Suprapubic skin (tissue), 4 donors: Measurements from ENCODE around the gene AHNAK. TPM values are rescaled to one million over a fixed set of nuclear protein-coding genes. Genes with fewer than 3 reads are reported as not detected.
A peak's percentile ranks its signal among the peaks of the same experiment; 100 is the strongest.

ENCODE experiments used
- DNase-seq, 2 donors: peaks; one replicate each; pipeline ENCODE4 v3.0.0-alpha.2; 2019; ENCODE audit warnings: low spot score in 2 of 2
- H3K27ac ChIP-seq: fragments of 200-600 bp; sonication (generic); one replicate; pipeline ENCODE4 v1.5.1; 2019
- H3K27me3 ChIP-seq: fragments of 200-600 bp; sonication (generic); one replicate; pipeline ENCODE4 v1.5.1; 2019
- H3K36me3 ChIP-seq: fragments of 200-600 bp; sonication (generic); one replicate; pipeline ENCODE4 v1.5.1; 2019
- H3K4me1 ChIP-seq: fragments of 200-600 bp; sonication (generic); one replicate; pipeline ENCODE4 v1.5.1; 2019
- H3K4me3 ChIP-seq: fragments of 200-600 bp; sonication (generic); one replicate; pipeline ENCODE4 v1.5.1; 2019; ENCODE audit warnings: mild to moderate bottlenecking
- H3K9me3 ChIP-seq: fragments of 200-600 bp; sonication (generic); one replicate; pipeline ENCODE4 v1.5.1; 2019
- CTCF ChIP-seq, 2 donors: fragments of 200-600 bp in 1 of 2; fragments of 450-650 bp in 1 of 2; sonication (generic) in 1 of 2; IDR thresholded peaks; one replicate each; pipeline ENCODE4 v1.5.1; 2016 to 2019; ENCODE audit warnings: antibody characterized with exemption in 2 of 2, mild to moderate bottlenecking in 1 of 2, moderate library complexity in 1 of 2
- EP300 ChIP-seq: sonication (generic); formaldehyde crosslinking; IDR thresholded peaks from one replicate; pipeline ENCODE4 v1.6.1; 2017; ENCODE audit warnings: antibody characterized with exemption
- POLR2A ChIP-seq, 2 donors: fragments of 450-650 bp; IDR thresholded peaks; one replicate each; pipeline ENCODE4 v1.6.1; 2017; ENCODE audit warnings: antibody characterized with exemption in 2 of 2, mild to moderate bottlenecking in 2 of 2, moderate library complexity in 2 of 2
- POLR2AphosphoS5 ChIP-seq, 3 donors: sonication (generic); formaldehyde crosslinking; IDR thresholded peaks; one replicate each; pipeline ENCODE4 v1.6.1; 2017; ENCODE audit warnings: antibody characterized with exemption in 3 of 3
- WGBS: methylation state at CpG from one replicate; pipeline ENCODE4 v1.1.5; 2018; 5-methylcytosine and 5-hydroxymethylcytosine counted together
- total RNA-seq, 4 donors: library from RNA; depleted of rRNA; stranded (reverse); fragments of >200 nt; gene quantifications; one replicate each; pipeline ENCODE4 v1.1.0, GENCODE V29; 2016

AHNAK gene
- total RNA-seq, 4 donors from 2014 or later = 1,174 to 1,475 (median 1,322) TPM

- no peak overlapping the region for H3K4me3 ChIP-seq
- DNase-seq = no peak
- 58% methylated on average over 16 of the region's 16 CpGs for WGBS
- no peaks in the 10 kb centered on the region for H3K27me3 ChIP-seq
- H3K9me3 ChIP-seq = no peaks in the 10 kb centered on the region
- H3K27ac ChIP-seq = peak overlapping the region; percentile 83
- peak in 1 of 3 donors; percentile 31 for TF ChIP-seq POLR2AphosphoS5 (IDR thresholded peaks at IDR 0.05)
- no peak for TF ChIP-seq POLR2A (IDR thresholded peaks at IDR 0.05)
- H3K36me3 ChIP-seq = no peaks in the 10 kb centered on the region
- H3K4me1 ChIP-seq = peaks cover 63% of the 10 kb centered on the region
Observed at GRCh38 chr11:62433141-62433903, 113.3 kb downstream of the AHNAK start.

- Histone ChIP-seq H3K4me3 (no peak overlapping the region), H3K36me3 (no peaks in the 10 kb centered on the region), H3K9me3 (no peaks in the 10 kb centered on the region), H3K27ac (peak overlapping the region; percentile 83), H3K27me3 (no peaks in the 10 kb centered on the region), H3K4me1 (peaks cover 66% of the 10 kb centered on the region)
- 79% methylated on average over 9 of the region's 9 CpGs for WGBS
- no peak for TF ChIP-seq CTCF (IDR thresholded peaks at IDR 0.05)
- TF ChIP-seq POLR2AphosphoS5 (IDR thresholded peaks at IDR 0.05) = no peak
- TF ChIP-seq POLR2A (IDR thresholded peaks at IDR 0.05) = no peak
- TF ChIP-seq EP300 = no peak
- no peak for DNase-seq
Observed at GRCh38 chr11:62432695-62433094, 113.9 kb downstream of the AHNAK start.

GRCh38 chr11:62431171-62431901 is 115.3 kb downstream of the AHNAK start:
- WGBS = 63% methylated on average over 11 of the region's 11 CpGs
- H3K4me3 ChIP-seq = no peak overlapping the region
- H3K4me1 ChIP-seq = peaks cover 77% of the 10 kb centered on the region
- no peaks in the 10 kb centered on the region for H3K9me3 ChIP-seq
- TF ChIP-seq EP300 = no peak
- TF ChIP-seq POLR2A (IDR thresholded peaks at IDR 0.05) = no peak
- DNase-seq = no peak
- H3K27me3 ChIP-seq = no peaks in the 10 kb centered on the region
- H3K27ac ChIP-seq = no peak overlapping the region
- H3K36me3 ChIP-seq = no peaks in the 10 kb centered on the region

- H3K4me1 ChIP-seq = peaks cover 71% of the 10 kb centered on the region
- H3K27ac ChIP-seq = no peak overlapping the region
Observed at GRCh38 chr11:62430425-62430824, 116.2 kb downstream of the AHNAK start.

GRCh38 chr11:62428871-62429560 is 117.6 kb downstream of the AHNAK start:
- WGBS = 78% methylated on average over 8 of the region's 8 CpGs
- DNase-seq = no peak
- no peaks in the 10 kb centered on the region for H3K9me3 ChIP-seq
- no peaks in the 10 kb centered on the region for H3K36me3 ChIP-seq
- no peak overlapping the region for H3K27ac ChIP-seq
- H3K27me3 ChIP-seq = no peaks in the 10 kb centered on the region
- peaks cover 68% of the 10 kb centered on the region for H3K4me1 ChIP-seq
- TF ChIP-seq EP300 = no peak
- no peak for TF ChIP-seq POLR2AphosphoS5 (IDR thresholded peaks at IDR 0.05)
- TF ChIP-seq CTCF (IDR thresholded peaks at IDR 0.05) = no peak
- TF ChIP-seq POLR2A (IDR thresholded peaks at IDR 0.05) = no peak
- H3K4me3 ChIP-seq = no peak overlapping the region

More at GRCh38 chr11:62430425-62430824, 116.2 kb downstream of the AHNAK start:
- TF ChIP-seq EP300 = no peak
- no peak for TF ChIP-seq POLR2AphosphoS5 (IDR thresholded peaks at IDR 0.05)
- TF ChIP-seq CTCF (IDR thresholded peaks at IDR 0.05) = no peak
- TF ChIP-seq POLR2A (IDR thresholded peaks at IDR 0.05) = no peak
- no peak for DNase-seq
- WGBS = 59% methylated on average over 3 of the region's 3 CpGs
- Histone ChIP-seq H3K4me3 (no peak overlapping the region), H3K36me3 (no peaks in the 10 kb centered on the region), H3K27me3 (no peaks in the 10 kb centered on the region), H3K9me3 (no peaks in the 10 kb centered on the region)
